ENCODE data around the gene ARPC2.

ARPC2 gene

DNA sequence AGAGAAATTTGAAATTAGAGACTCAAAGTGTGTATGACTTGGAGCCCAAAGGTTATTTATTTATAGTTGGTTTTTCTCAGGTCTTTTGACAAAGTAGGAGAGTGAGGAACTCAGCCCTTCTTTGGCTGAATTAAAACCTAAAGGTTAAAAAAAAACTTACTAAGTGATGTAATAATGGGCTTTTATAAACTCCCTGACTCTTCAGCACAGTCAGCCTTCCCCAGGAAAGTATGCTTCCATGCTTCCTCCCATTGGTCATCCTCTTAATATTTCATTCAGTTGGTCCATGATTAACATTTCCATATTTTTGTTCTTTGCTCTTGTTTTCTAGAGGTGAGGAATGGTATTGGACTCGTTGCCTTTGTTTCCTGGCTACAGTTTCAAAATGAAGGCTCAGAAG lies 7.2 kb downstream of the ARPC2 start:
- TF ChIP-seq, protein P1, sequence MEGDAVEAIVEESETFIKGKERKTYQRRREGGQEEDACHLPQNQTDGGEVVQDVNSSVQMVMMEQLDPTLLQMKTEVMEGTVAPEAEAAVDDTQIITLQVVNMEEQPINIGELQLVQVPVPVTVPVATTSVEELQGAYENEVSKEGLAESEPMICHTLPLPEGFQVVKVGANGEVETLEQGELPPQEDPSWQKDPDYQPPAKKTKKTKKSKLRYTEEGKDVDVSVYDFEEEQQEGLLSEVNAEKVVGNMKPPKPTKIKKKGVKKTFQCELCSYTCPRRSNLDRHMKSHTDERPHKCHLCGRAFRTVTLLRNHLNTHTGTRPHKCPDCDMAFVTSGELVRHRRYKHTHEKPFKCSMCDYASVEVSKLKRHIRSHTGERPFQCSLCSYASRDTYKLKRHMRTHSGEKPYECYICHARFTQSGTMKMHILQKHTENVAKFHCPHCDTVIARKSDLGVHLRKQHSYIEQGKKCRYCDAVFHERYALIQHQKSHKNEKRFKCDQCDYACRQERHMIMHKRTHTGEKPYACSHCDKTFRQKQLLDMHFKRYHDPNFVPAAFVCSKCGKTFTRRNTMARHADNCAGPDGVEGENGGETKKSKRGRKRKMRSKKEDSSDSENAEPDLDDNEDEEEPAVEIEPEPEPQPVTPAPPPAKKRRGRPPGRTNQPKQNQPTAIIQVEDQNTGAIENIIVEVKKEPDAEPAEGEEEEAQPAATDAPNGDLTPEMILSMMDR (IDR thresholded peaks at IDR 0.05; ENCODE audit: low read depth, low read length, missing control alignments), result no peak
- no peak for DNase-seq (ENCODE audit: low read depth)
- H3K4me3 ChIP-seq (ENCODE audit: low read depth, low read length), result no peak overlapping the region

DNA sequence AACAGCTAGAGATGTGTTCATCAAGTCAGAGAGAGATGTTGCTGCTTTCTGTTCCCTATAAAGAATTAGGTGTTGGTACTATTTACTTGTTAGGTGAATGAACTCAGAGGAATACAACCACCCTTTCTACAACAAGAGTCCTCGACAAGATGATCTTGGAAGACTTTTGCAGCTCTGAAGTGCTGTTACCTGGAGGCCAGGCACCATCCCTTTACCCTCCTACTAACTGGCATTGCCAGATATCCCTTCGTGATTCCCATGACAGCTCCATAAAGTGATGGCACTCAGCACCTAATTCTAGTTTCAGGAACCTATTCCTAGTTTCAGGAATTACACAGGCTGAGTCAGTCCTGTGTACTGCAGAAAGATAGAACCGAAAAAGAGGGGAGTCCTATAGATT lies 9.9 kb downstream of the ARPC2 start:
- no peak overlapping the region for H3K4me3 ChIP-seq (ENCODE audit: low read depth, low read length)
- TF ChIP-seq, protein P1 (IDR thresholded peaks at IDR 0.05; ENCODE audit: low read depth, low read length, missing control alignments), result no peak
- DNase-seq (ENCODE audit: low read depth), result no peak

DNA sequence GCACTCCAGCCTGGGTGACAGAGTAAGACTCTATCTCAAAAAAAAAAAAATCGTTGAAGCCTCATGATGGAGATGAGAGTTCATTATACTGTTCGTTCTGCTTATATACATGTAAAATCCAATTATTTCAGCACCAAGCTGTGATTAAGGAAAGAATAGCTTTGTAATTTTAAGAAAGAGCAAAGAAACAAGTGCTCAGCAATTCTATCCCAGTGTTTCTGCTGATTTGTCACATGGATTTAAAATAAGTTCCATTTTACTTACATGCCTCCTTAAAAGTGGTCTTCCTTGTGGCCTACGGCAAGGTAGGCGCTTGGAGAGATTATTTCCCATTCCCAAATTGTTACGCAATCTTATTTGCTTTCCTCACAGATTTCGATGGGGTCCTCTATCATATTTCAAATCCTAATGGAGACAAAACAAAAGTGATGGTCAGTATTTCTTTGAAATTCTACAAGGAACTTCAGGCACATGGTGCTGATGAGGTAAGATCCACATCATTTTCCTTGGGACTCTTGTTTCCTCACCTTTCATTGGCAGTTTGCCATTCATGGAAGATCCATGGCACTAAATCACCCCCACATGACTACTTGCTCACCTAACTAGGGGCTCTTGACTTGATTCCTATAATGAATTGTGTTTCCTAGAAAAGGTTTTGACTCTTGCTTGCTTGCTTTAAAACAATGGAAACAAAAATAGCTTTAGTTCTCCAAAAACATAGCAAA lies 11.5 kb downstream of the ARPC2 start:
- TF ChIP-seq, protein P1 (IDR thresholded peaks at IDR 0.05; ENCODE audit: low read depth, low read length, missing control alignments), result no peak
- H3K4me3 ChIP-seq (ENCODE audit: low read depth, low read length), result no peak overlapping the region; the same call in 1 of the 2 replicates
- DNase-seq (ENCODE audit: low read depth), result no peak

DNA sequence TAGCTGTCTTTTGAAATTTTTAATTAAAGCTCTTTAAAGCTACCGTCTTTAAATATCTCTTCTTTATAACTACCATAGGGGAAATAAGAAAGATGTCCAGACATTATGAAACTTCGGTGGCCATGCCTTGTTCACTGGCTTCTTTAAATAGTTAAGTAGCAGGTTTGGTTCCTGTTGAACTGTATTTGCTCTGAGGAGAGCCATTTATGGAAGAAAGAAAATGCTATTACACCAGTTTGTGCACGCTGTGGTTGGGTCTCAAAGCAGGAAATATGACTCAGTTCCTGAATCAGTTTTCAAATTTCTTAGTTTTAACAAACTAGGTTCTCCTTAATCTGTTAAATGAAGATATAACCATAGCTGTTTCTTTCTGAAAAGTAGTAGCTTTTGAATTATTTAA lies 12.2 kb downstream of the ARPC2 start:
- TF ChIP-seq, protein P1 (IDR thresholded peaks at IDR 0.05; ENCODE audit: low read depth, low read length, missing control alignments), result no peak
- no peak overlapping the region for H3K4me3 ChIP-seq (ENCODE audit: low read depth, low read length)
- peak; percentile 78 for DNase-seq (ENCODE audit: low read depth)

DNA sequence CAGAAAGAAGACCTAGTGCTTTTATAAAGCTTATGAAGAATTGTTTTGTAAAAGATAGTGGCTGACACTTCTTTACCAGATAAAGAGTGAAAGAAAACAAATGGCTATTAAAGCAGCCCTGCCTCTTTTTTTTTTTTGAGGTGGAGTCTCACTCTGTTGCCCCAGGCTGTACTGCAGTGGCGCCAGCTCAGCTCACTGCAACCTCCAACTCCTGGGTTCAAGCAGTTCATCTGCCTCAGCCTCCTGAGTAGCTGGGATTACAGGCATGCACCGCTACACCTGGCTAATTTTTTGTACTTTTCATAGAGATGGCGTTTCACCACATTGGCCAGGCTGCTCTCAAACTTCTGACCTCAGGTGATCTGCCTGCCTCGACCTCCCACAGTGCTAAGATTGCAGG lies 12.9 kb downstream of the ARPC2 start:
- TF ChIP-seq, protein P1 (IDR thresholded peaks at IDR 0.05; ENCODE audit: low read depth, low read length, missing control alignments), result no peak
- no peak for DNase-seq (ENCODE audit: low read depth)
- H3K4me3 ChIP-seq (ENCODE audit: low read depth, low read length), result no peak overlapping the region; the same call in 1 of the 2 replicates

DNA sequence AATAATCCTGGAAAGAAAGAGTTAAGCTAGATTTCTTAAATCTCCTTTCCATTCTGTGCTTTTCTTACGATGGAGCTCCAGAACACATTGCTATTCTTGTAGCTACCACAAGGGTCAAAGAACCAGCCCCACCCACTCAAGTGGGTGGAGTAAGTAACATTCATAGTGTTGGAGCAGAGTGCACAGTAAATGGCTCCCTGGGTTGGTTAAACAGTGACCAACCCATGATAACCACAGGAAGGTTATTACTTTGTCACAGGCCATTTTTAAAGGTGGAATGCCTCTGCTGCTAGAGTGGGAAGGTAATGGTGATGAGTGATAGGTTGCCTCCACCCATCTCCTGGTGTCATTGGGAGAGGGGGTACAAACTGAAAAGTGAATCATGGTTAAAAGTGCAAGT lies 13.9 kb downstream of the ARPC2 start:
- DNase-seq (ENCODE audit: low read depth), result no peak
- TF ChIP-seq, protein P1 (IDR thresholded peaks at IDR 0.05; ENCODE audit: low read depth, low read length, missing control alignments), result peak; percentile 44
- no peak overlapping the region for H3K4me3 ChIP-seq (ENCODE audit: low read depth, low read length)

DNA sequence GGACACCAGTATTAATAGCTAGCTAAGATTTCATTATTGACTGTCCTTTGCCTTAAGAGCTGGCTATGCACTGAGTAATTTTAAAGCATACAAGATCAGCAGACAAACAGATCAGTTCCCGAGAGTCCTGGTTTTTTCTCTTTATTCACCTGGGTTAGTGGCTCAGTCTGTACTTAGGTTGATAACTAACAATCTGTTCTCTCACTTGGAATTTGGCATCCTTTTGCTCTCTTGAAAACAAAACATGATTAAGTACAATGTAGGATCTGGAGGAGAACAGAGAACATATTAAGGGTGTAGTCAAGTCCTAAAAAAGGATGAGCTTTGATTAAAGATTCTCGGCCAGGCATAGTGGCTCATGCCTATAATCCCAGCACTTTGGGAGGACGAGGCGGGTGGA lies 16.6 kb downstream of the ARPC2 start:
- no peak overlapping the region for H3K4me3 ChIP-seq (ENCODE audit: low read depth, low read length)
- TF ChIP-seq, protein P1 (IDR thresholded peaks at IDR 0.05; ENCODE audit: low read depth, low read length, missing control alignments), result no peak
- no peak for DNase-seq (ENCODE audit: low read depth)

Data from GM12864 (cell line).